ENCODE data around the gene ATXN1. TPM values are rescaled to one million over a fixed set of nuclear protein-coding genes. Genes with fewer than 3 reads are reported as not detected.

ATXN1 gene
- total RNA-seq, 4 donors from 2014 or later = 21.0 to 102 (median 51.1) TPM

DNA sequence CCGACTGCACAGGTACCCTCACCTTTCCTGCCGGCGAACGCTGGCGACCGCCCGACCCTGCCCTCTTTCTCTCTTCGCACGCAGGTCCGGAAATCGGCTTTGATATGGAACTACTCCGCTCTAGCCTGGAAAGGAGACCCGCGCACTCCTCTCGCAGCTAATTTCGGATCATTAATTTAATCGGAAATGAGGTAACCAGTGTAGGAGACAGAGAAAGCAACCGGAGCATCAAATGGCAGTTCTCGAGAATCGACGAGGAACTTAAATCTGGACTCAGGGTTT lies 949 bp upstream of the ATXN1 start:
- H3K4me1 ChIP-seq = no peaks in the 10 kb centered on the region
- no peaks in the 10 kb centered on the region for H3K9me3 ChIP-seq
- no peak for TF ChIP-seq POLR2A (IDR thresholded peaks at IDR 0.05)
- TF ChIP-seq, protein P1, sequence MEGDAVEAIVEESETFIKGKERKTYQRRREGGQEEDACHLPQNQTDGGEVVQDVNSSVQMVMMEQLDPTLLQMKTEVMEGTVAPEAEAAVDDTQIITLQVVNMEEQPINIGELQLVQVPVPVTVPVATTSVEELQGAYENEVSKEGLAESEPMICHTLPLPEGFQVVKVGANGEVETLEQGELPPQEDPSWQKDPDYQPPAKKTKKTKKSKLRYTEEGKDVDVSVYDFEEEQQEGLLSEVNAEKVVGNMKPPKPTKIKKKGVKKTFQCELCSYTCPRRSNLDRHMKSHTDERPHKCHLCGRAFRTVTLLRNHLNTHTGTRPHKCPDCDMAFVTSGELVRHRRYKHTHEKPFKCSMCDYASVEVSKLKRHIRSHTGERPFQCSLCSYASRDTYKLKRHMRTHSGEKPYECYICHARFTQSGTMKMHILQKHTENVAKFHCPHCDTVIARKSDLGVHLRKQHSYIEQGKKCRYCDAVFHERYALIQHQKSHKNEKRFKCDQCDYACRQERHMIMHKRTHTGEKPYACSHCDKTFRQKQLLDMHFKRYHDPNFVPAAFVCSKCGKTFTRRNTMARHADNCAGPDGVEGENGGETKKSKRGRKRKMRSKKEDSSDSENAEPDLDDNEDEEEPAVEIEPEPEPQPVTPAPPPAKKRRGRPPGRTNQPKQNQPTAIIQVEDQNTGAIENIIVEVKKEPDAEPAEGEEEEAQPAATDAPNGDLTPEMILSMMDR (IDR thresholded peaks at IDR 0.05) = no peak
- H3K36me3 ChIP-seq = no peaks in the 10 kb centered on the region
- H3K27ac ChIP-seq = peak overlapping the region; percentile 98 to 100
- no peak for DNase-seq
- H3K27me3 ChIP-seq = no peaks in the 10 kb centered on the region
- peak overlapping the region; percentile 86 to 97 for H3K4me3 ChIP-seq
- intact Hi-C loops (cut with DNase I; ENCODE audit: low total_unique reads) = loop anchor here (5.0 to 10.0 kb wide), 2 partner anchors 247 to 425 kb away; no protein-coding TSS in a partner anchor

DNA sequence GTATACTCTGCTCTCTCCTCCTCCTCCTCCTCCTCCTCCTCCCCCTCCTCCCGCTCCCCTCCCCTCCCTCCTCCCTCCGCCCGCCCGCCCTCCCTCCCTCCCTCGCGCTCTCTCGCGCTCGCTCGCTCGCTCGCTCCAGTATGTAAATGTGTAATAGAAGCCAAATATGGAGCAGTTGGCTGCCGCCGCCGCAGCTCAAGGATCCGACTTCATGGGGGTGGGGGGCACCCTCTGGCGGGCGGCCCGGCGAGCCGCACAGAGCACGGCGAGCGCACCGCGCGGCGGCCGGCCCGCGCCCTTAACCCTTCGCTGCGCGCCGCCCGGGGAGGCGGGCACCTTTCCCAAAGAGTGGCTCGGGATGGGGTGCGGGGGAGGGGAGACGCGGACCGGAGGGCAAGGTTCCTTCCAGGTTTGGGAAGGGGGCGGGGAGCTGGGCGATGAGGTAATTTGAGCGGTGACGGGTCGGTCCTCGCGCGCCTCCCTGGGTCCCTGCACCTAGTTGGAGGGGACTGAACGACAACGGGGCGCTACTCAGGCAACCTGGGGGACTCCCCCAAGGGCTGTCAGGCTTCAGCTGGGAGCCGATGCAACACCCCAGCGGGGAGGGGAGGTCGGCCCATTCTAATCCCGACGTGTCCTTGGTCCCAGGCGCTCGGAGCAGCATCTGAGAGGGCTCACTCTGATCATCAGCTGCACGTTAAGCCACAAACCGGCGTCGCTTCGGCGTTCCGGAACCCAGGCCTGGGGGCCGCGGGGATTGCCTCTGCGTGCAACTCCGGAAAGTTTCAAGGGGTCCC lies 409 bp upstream of the ATXN1 start:
- H3K9me3 ChIP-seq = no peaks in the 10 kb centered on the region
- peak; percentile 87 to 92 for DNase-seq
- H3K4me1 ChIP-seq = no peaks in the 10 kb centered on the region
- TF ChIP-seq POLR2A (IDR thresholded peaks at IDR 0.05) = peak in 1 of 2 donors; percentile 57
- TF ChIP-seq, protein P1 (IDR thresholded peaks at IDR 0.05) = peak in 3 of 4 experiments; percentile 5 to 59 (median 50)
- no peaks in the 10 kb centered on the region for H3K27me3 ChIP-seq
- H3K27ac ChIP-seq = peak overlapping the region; percentile 98 to 100
- peak overlapping the region; percentile 86 to 97 for H3K4me3 ChIP-seq
- H3K36me3 ChIP-seq = no peaks in the 10 kb centered on the region
- intact Hi-C loops (cut with DNase I; ENCODE audit: low total_unique reads) = loop anchor here (5.0 to 10.0 kb wide), 2 partner anchors 247 to 424 kb away; no protein-coding TSS in a partner anchor

DNA sequence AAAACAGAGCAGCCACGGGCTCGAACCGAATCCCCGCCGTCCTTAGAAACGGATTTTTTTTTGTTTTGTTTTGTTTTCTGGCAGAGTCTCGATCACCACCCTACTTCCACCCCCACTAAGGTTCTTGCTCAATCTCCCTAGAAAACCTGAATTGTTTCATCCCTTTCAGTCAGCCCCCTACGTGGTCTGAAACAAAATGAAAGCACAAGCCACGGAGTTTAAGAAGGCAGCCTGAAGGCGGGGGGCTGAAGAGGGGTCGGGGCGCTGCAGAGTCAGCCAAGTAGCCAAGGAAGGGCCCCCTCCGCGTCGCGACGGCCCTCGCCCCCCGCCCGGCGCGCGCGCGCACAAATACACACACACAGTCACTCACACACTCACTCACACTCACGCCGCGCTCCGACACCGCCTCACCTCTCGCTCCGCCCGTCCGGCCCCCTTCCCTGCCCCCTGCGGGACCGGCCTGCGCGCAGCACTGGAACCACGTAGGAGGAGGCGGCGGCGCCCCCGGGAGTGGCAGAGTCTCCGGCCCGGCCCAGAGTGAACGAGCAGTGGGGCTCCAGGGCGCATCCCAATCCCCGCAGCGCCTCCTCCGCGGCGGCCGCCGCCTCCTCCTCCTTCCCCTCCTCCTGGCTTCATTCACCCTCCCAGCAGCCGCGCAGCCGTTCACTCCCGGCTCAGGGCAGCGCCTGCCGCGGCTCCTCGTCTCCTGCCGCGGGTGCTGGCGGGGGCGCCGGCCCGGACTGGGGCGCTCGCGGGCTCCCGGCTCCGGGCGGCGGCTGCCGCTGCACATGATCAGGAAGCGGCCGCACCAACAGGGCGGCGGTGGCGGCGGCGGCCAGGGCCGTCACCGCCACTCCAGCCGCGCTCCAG lies 1.4 kb downstream of the ATXN1 start:
- DNase-seq = peak; percentile 92 to 94
- Histone ChIP-seq H3K4me1 (no peaks in the 10 kb centered on the region), H3K27me3 (no peaks in the 10 kb centered on the region), H3K27ac (peak overlapping the region; percentile 98 to 100), H3K9me3 (no peaks in the 10 kb centered on the region), H3K36me3 (no peaks in the 10 kb centered on the region), H3K4me3 (peak overlapping the region; percentile 86 to 97)
- TF ChIP-seq POLR2A (IDR thresholded peaks at IDR 0.05) = peak; percentile 75 to 88
- TF ChIP-seq, protein P1 (IDR thresholded peaks at IDR 0.05) = peak in 3 of 4 experiments; percentile 17 to 35 (median 20)
- intact Hi-C loops (cut with DNase I; ENCODE audit: low total_unique reads) = loop anchor here (5.0 to 10.0 kb wide), 3 partner anchors 48 to 423 kb away; no protein-coding TSS in a partner anchor

DNA sequence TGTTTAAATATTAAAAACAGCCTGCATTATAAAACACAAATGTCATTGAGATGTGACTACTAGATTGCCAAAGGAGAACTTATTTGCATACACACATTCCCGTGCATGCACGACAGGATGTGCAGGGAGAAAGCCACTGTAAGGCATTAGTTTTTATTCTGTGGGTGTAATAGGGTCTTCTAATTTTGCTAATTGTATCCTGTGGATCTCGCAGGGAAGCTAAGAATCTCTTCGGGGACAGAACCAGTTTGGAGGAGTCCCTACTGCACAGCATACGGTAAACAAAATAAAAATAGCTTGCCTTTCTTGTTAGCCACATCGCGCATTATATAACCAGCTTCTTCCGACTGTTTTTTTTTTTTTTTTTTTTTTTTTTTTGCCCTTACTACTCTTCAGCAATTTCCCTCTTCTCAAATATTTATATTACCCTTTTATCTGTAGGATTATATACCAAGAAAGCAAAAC lies 2.0 kb downstream of the ATXN1 start:
- no peak for DNase-seq
- Histone ChIP-seq H3K36me3 (no peaks in the 10 kb centered on the region), H3K27ac (peak overlapping the region; percentile 98 to 100), H3K4me3 (peak overlapping the region; percentile 86 to 97), H3K4me1 (no peaks in the 10 kb centered on the region), H3K9me3 (no peaks in the 10 kb centered on the region), H3K27me3 (no peaks in the 10 kb centered on the region)
- TF ChIP-seq, protein P1 (IDR thresholded peaks at IDR 0.05) = no peak
- TF ChIP-seq POLR2A (IDR thresholded peaks at IDR 0.05) = no peak
- intact Hi-C loops (cut with DNase I; ENCODE audit: low total_unique reads) = loop anchor here (5.0 kb wide), 1 partner anchor 47 kb away; no protein-coding TSS in a partner anchor
